HCT116 (cell line): ENCODE measurements around the gene YARS2. TPM values are rescaled to one million over a fixed set of nuclear protein-coding genes. Genes with fewer than 3 reads are reported as not detected.

Experiments used
- ATAC-seq: fragments of 200-7000 bp; cut with Tn5 transposase; 2 replicates; pipeline ENCODE4 v1.9.1; 2020; ENCODE audit warnings: mild to moderate bottlenecking, moderate library complexity
- BruUV-seq: library from RNA; stranded (reverse); fragments of 400-500 nt; replicated peaks from 2 replicates; lab custom pipeline; 2021; lab: Mats Ljungman, UMichigan
- CTCF ChIA-PET: fragments of 300-600 bp; sonication (Branson Sonifier 250); formaldehyde crosslinking; loops from one replicate; lab custom pipeline; 2021; ENCODE audit warnings: antibody characterized with exemption; lab: Charles Lee
- POLR2A ChIA-PET: fragments of 300-600, 350-600 bp; sonication (Branson Sonifier 250); formaldehyde crosslinking; loops from one replicate; lab custom pipeline; 2021; ENCODE audit warnings: antibody characterized with exemption; lab: Charles Lee
- RAD21 ChIA-PET, 2 experiments: fragments of 300-600 bp; sonication (Branson Sonifier 250); formaldehyde crosslinking; loops; one replicate each; lab custom pipeline; 2023; ENCODE audit warnings: low total read pairs in 2 of 2; ENCODE audit not compliant: uncharacterized antibody in 2 of 2, unreplicated experiment in 2 of 2, low non-redundant PET in 1 of 2; lab: Charles Lee
- DNase-seq: peaks from one replicate; pipeline ENCODE4 v3.0.0-alpha.2; 2010; ENCODE audit warnings: low read depth, low spot score
- H2AFZ ChIP-seq: fragments of 200-600 bp; shearing (Covaris generic), sonication (generic); 2 replicates; pipeline ENCODE4 v1.6.1; 2017; ENCODE audit warnings: low read depth, mixed run types, mixed read lengths, antibody characterized with exemption, low read length; ENCODE audit not compliant: poor library complexity, severe bottlenecking
- H3K27ac ChIP-seq: 2 replicates; pipeline ENCODE4 v1.5.1; 2012; ENCODE audit warnings: low read depth, low read length
- H3K27me3 ChIP-seq: fragments of 200-600 bp; sonication (generic); 2 replicates; pipeline ENCODE4 v1.6.1; 2016; ENCODE audit warnings: mixed run types, low read length, mixed read lengths; ENCODE audit not compliant: insufficient read depth
- H3K36me3 ChIP-seq, 2 experiments: fragments of 200-500 bp in 1 of 2; fragments of 200-600 bp in 1 of 2; sonication (Bioruptor generic) in 1 of 2; sonication (generic) in 1 of 2; 2 replicates each; pipeline versions ENCODE4 v1.5.1 to v1.6.1; 2014 to 2016; ENCODE audit warnings: low read length in 2 of 2, inconsistent platforms in 1 of 2, mixed read lengths in 1 of 2, mixed run types in 1 of 2; ENCODE audit not compliant: insufficient read depth in 2 of 2, control insufficient read depth in 1 of 2
- H3K4me1 ChIP-seq, 2 experiments: fragments of 200-600 bp in 1 of 2; sonication (generic) in 1 of 2; 2 replicates each; pipeline versions ENCODE4 v1.5.1 to v1.6.1; 2012 to 2017; ENCODE audit warnings: low read length in 2 of 2, inconsistent platforms in 1 of 2, mild to moderate bottlenecking in 1 of 2, mixed read lengths in 1 of 2, mixed run types in 1 of 2, moderate library complexity in 1 of 2; ENCODE audit not compliant: insufficient read depth in 2 of 2, control insufficient read depth in 1 of 2
- H3K4me2 ChIP-seq: fragments of 200-600 bp; sonication (generic); 2 replicates; pipeline ENCODE4 v1.6.1; 2017; ENCODE audit warnings: mixed run types, low read length, mixed read lengths
- H3K4me3 ChIP-seq, 2 experiments: fragments of 200-600 bp in 1 of 2; sonication (generic) in 1 of 2; replicated peaks in 1 of 2; 2 replicates each; pipeline ENCODE4 v1.5.1; 2011 to 2016; ENCODE audit warnings: low read length in 2 of 2, control low read depth in 1 of 2, low read depth in 1 of 2, mild to moderate bottlenecking in 1 of 2, mixed read lengths in 1 of 2, mixed run types in 1 of 2
- H3K79me2 ChIP-seq: fragments of 200-600 bp; sonication (generic); 2 replicates; pipeline ENCODE4 v1.6.1; 2017; ENCODE audit warnings: mild to moderate bottlenecking, mixed run types, low read length, moderate library complexity, mixed read lengths; ENCODE audit not compliant: insufficient read depth
- H3K9ac ChIP-seq: fragments of 200-600 bp; sonication (generic); 2 replicates; pipeline ENCODE4 v1.6.1; 2016; ENCODE audit warnings: low read length, mixed read lengths
- H3K9me2 ChIP-seq: fragments of 200-600 bp; sonication (generic), shearing (Covaris generic); 2 replicates; pipeline ENCODE4 v1.6.1; 2017; ENCODE audit warnings: mixed run types, mild to moderate bottlenecking, moderate library complexity; ENCODE audit not compliant: insufficient read depth
- H3K9me3 ChIP-seq, 2 experiments: fragments of 200-500 bp in 1 of 2; fragments of 200-600 bp in 1 of 2; sonication (Bioruptor generic) in 1 of 2; sonication (generic) in 1 of 2; 2 replicates each; pipeline ENCODE4 v1.6.1; 2014 to 2017; ENCODE audit warnings: low read length in 2 of 2, mixed read lengths in 2 of 2, inconsistent platforms in 1 of 2, low read depth in 1 of 2, mild to moderate bottlenecking in 1 of 2, mixed run types in 1 of 2, moderate library complexity in 1 of 2; ENCODE audit not compliant: control insufficient read depth in 1 of 2, insufficient read depth in 1 of 2
- H4K20me1 ChIP-seq: fragments of 200-600 bp; sonication (generic), shearing (Covaris generic); 2 replicates; pipeline ENCODE4 v1.6.1; 2017; ENCODE audit warnings: mixed run types, mild to moderate bottlenecking, moderate library complexity; ENCODE audit not compliant: insufficient read depth
- ATF3 ChIP-seq: IDR thresholded peaks from 2 replicates; pipeline ENCODE4 v1.6.1; 2012
- CBX3 ChIP-seq: IDR thresholded peaks from 2 replicates; pipeline ENCODE4 v1.6.1; 2012; ENCODE audit warnings: low read depth
- CEBPB ChIP-seq: IDR thresholded peaks from 2 replicates; pipeline ENCODE4 v1.6.1; 2012; ENCODE audit warnings: low read depth
- ELF1 ChIP-seq: IDR thresholded peaks from 2 replicates; pipeline ENCODE4 v1.6.1; 2012; ENCODE audit warnings: low read depth, borderline replicate concordance
- EZH2 ChIP-seq: fragments of 200-600 bp; sonication (generic); IDR thresholded peaks from 2 replicates; pipeline ENCODE4 v1.6.1; 2017; ENCODE audit warnings: antibody characterized with exemption, mixed run types
- FOSL1 ChIP-seq: IDR thresholded peaks from 2 replicates; pipeline ENCODE4 v1.6.1; 2012; ENCODE audit warnings: low read depth
- JUND ChIP-seq: IDR thresholded peaks from 2 replicates; pipeline ENCODE4 v1.6.1; 2012
- MAX ChIP-seq: IDR thresholded peaks from 2 replicates; pipeline ENCODE4 v1.6.1; 2012
- POLR2A ChIP-seq: IDR thresholded peaks from 2 replicates; pipeline ENCODE4 v1.7.0; 2011; ENCODE audit warnings: borderline replicate concordance; ENCODE audit not compliant: insufficient read depth, insufficient read length; ENCODE audit errors: extremely low read depth
- POLR2AphosphoS5 ChIP-seq: IDR thresholded peaks from 2 replicates; pipeline ENCODE4 v1.6.1; 2011; ENCODE audit warnings: mild to moderate bottlenecking, low read depth, low read length, moderate library complexity
- RAD21 ChIP-seq: IDR thresholded peaks from 2 replicates; pipeline ENCODE4 v1.6.1; 2012; ENCODE audit warnings: low read depth, mild to moderate bottlenecking
- SIN3A ChIP-seq: IDR thresholded peaks from 2 replicates; pipeline ENCODE4 v1.6.1; 2012; ENCODE audit warnings: low read depth
- SP1 ChIP-seq: IDR thresholded peaks from 2 replicates; pipeline ENCODE4 v1.6.1; 2012; ENCODE audit warnings: low read depth
- SRF ChIP-seq: IDR thresholded peaks from 2 replicates; pipeline ENCODE4 v1.6.1; 2012; ENCODE audit warnings: low read depth
- TCF7L2 ChIP-seq: IDR thresholded peaks from 2 replicates; pipeline ENCODE4 v1.7.0; 2011; ENCODE audit warnings: borderline replicate concordance, inconsistent platforms; ENCODE audit not compliant: insufficient read depth, insufficient read length; ENCODE audit errors: extremely low read depth
- YY1 ChIP-seq: IDR thresholded peaks from 2 replicates; pipeline ENCODE4 v1.6.1; 2011; ENCODE audit warnings: low read length, low read depth, moderate library complexity, mild to moderate bottlenecking; ENCODE audit not compliant: insufficient replicate concordance; ENCODE audit errors: extremely low read depth
- ZBTB33 ChIP-seq: IDR thresholded peaks from 2 replicates; pipeline ENCODE4 v1.6.1; 2011; ENCODE audit warnings: mild to moderate bottlenecking, low read length, moderate library complexity; ENCODE audit not compliant: insufficient replicate concordance; ENCODE audit errors: extremely low read depth
- ZFX ChIP-seq: fragments of 450-650 bp; IDR thresholded peaks from 2 replicates; pipeline ENCODE4 v1.6.1; 2017
- ZNF274 ChIP-seq: fragments of 200-500 bp; sonication (Bioruptor generic); IDR thresholded peaks from 2 replicates; pipeline ENCODE4 v1.6.1; 2014; ENCODE audit warnings: mild to moderate bottlenecking, low read depth, low read length, inconsistent platforms
- intact Hi-C: fragments of 100-400 bp; cut with micrococcal nuclease; formaldehyde crosslinking; loops from 2 replicates; pipeline ENCODE4 v1.10.0; 2022
- total RNA-seq: library from RNA; stranded (reverse); gene quantifications from one replicate; pipeline ENCODE4 v1.2.1, GENCODE V29; 2021; ENCODE audit not compliant: unreplicated experiment

Gene YARS2
- total RNA-seq, 1 experiment from 2014 or later, result 26.7 TPM

GRCh38 chr12:32789446-32789845 lies 33.7 kb upstream of the YARS2 start:
- H3K36me3 ChIP-seq, result no peaks in the 10 kb centered on the region; a peak in 1 of 4 replicates
- BruUV-seq, result no TSS peak
- TF ChIP-seq TCF7L2 (no peak), MAX (no peak), ELF1 (no peak), SRF (no peak), RAD21 (no peak), FOSL1 (no peak), ATF3 (no peak), ZFX (no peak), EZH2 (no peak), POLR2AphosphoS5 (no peak), ZNF274 (no peak), SIN3A (no peak), SP1 (no peak)

GRCh38 chr12:32788405-32788804 lies 32.7 kb upstream of the YARS2 start:
- RAD21 ChIA-PET, result no interaction called here
- Histone ChIP-seq H3K4me2 (no peak overlapping the region), H3K9ac (no peak overlapping the region), H3K79me2 (no peaks in the 10 kb centered on the region), H3K4me3 (no peak overlapping the region), H3K27me3 (no peaks in the 10 kb centered on the region), H3K36me3 (no peaks in the 10 kb centered on the region; a peak in 1 of 4 replicates), H4K20me1 (no peaks in the 10 kb centered on the region), H2AFZ (no peak overlapping the region), H3K9me3 (no peaks in the 10 kb centered on the region), H3K9me2 (no peaks in the 10 kb centered on the region), H3K4me1 (no peaks in the 10 kb centered on the region), H3K27ac (no peak overlapping the region)
- intact Hi-C loops, result no loop called here
- POLR2A ChIA-PET, result no interaction called here
- ATAC-seq, result no peak
- CTCF ChIA-PET, result no interaction called here
- no peak for DNase-seq
- BruUV-seq, result no TSS peak
- TF ChIP-seq POLR2A, result no peak
- TF ChIP-seq YY1, result no peak
- no peak for TF ChIP-seq JUND
- TF ChIP-seq CBX3, result no peak
- TF ChIP-seq ZNF274, result no peak
- TF ChIP-seq CEBPB, result no peak
- TF ChIP-seq FOSL1, result no peak
- no peak for TF ChIP-seq RAD21
- no peak for TF ChIP-seq ELF1
- no peak for TF ChIP-seq SIN3A
- no peak for TF ChIP-seq ZBTB33
- no peak for TF ChIP-seq SP1
- TF ChIP-seq EZH2, result no peak
- no peak for TF ChIP-seq ATF3

More at GRCh38 chr12:32789446-32789845, 33.7 kb upstream of the YARS2 start:
- Histone ChIP-seq H3K9ac (no peak overlapping the region), H4K20me1 (no peaks in the 10 kb centered on the region), H3K9me2 (no peaks in the 10 kb centered on the region), H3K9me3 (no peaks in the 10 kb centered on the region), H3K79me2 (no peaks in the 10 kb centered on the region), H3K4me3 (no peak overlapping the region), H3K4me1 (no peaks in the 10 kb centered on the region), H3K27me3 (no peaks in the 10 kb centered on the region), H2AFZ (no peak overlapping the region), H3K4me2 (no peak overlapping the region), H3K27ac (no peak overlapping the region)
- POLR2A ChIA-PET, result no interaction called here
- RAD21 ChIA-PET, result no interaction called here
- no peak for ATAC-seq
- intact Hi-C loops, result no loop called here
- CTCF ChIA-PET, result no interaction called here
- DNase-seq, result no peak
